Mesodermal cell (in vitro differentiated cells): Measurements from ENCODE around the gene CNR2.
"Not testable (repeated sequence)": the region's sequence is repeated elsewhere in the genome, so short reads cannot be mapped to it uniquely, and the experiment has no call there.

ENCODE experiments used
- H3K27ac ChIP-seq: 2 replicates; pipeline ENCODE4 v1.7.0; 2013; ENCODE audit warnings: mild to moderate bottlenecking, low read depth, low read length, moderate library complexity; ENCODE audit not compliant: severe bottlenecking
- H3K36me3 ChIP-seq: 2 replicates; pipeline ENCODE4 v1.7.1; 2013; ENCODE audit warnings: mild to moderate bottlenecking, low read length, moderate library complexity; ENCODE audit not compliant: control insufficient read depth, insufficient read depth
- H3K4me1 ChIP-seq: one replicate; pipeline ENCODE4 v1.7.1; 2013; ENCODE audit warnings: mild to moderate bottlenecking, low read length; ENCODE audit not compliant: insufficient read depth, control insufficient read depth, poor library complexity, severe bottlenecking
- H3K4me3 ChIP-seq: 2 replicates; pipeline ENCODE4 v1.7.0; 2013; ENCODE audit warnings: low read length, control low read depth, mild to moderate bottlenecking; ENCODE audit not compliant: insufficient read depth, poor library complexity, severe bottlenecking; ENCODE audit errors: extremely low read depth
- H3K9me3 ChIP-seq: 2 replicates; pipeline ENCODE4 v1.7.1; 2013; ENCODE audit warnings: mild to moderate bottlenecking, low read length, moderate library complexity; ENCODE audit not compliant: control insufficient read depth
- WGBS, 2 experiments: methylation state at CpG; one replicate each; pipeline ENCODE4 v1.1.5; 2013; ENCODE audit warnings: missing lambda C conversion rate in 2 of 2; ENCODE audit not compliant: insufficient coverage in 2 of 2; 5-methylcytosine and 5-hydroxymethylcytosine counted together

Gene CNR2

GRCh38 chr1:23903754-23904153 lies 9.4 kb downstream of the CNR2 start:
- H3K4me1 ChIP-seq = no peaks in the 10 kb centered on the region
- WGBS, 2 experiments = 51 to 57% methylated on average over 6 of the region's 6 CpGs
- no peak overlapping the region for H3K4me3 ChIP-seq
- no peaks in the 10 kb centered on the region for H3K36me3 ChIP-seq
- no peaks in the 10 kb centered on the region for H3K9me3 ChIP-seq
- no peak overlapping the region for H3K27ac ChIP-seq

- peak overlapping the region; percentile 22 for H3K4me3 ChIP-seq
- WGBS, 2 experiments = 31 to 42% methylated on average over 48 to 73 of the region's 92 CpGs
- no peaks in the 10 kb centered on the region for H3K4me1 ChIP-seq
- H3K36me3 ChIP-seq = no peaks in the 10 kb centered on the region
- H3K27ac ChIP-seq = no peak overlapping the region
- H3K9me3 ChIP-seq = no peaks in the 10 kb centered on the region
Measured at GRCh38 chr1:23902321-23903278, 10.6 kb downstream of the CNR2 start.

DNA sequence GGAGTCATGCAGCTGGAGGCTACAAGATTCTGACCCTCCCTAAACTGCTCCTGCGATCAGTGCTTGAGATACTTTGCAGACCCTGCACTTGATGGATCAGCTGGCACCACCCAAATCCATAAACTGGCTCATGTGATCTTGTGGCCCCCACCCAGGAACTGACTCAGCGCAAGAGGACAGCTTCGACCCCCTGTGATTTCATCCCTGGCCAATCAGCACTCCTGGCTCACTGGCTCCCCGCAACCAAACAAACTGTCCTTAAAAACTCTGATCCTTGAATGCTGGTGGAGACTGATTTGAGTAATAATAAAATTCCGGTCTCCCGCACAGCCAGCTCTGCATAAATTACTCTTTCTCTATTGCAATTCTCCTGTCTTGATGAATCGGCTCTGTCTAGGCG lies 13.1 kb downstream of the CNR2 start:
- H3K27ac ChIP-seq, H3K4me3 ChIP-seq, H3K4me1 ChIP-seq, H3K36me3 ChIP-seq, H3K9me3 ChIP-seq: not testable (repeated sequence)
- 60 to 75% methylated on average over 1 to 2 of the region's 8 CpGs for WGBS, 2 experiments

DNA sequence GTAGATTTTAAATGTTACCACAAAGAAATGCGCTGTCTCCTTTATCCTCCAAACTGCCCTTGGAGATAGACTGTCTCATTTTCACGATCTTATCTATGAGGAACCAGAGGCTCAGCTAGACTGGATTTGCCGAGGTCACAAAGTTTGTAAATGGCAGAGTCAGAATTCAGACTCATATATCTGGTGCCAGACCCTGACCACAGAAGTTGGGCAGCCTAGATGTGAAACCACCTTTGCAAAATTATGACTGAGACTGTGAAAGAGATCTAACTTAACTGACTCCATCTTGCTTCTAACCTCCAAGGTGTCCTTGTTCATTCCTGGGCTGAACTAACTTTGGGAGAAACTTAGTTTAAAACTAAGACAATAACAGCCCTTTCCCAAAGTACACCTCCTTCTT lies 14.1 kb downstream of the CNR2 start:
- no peaks in the 10 kb centered on the region for H3K36me3 ChIP-seq
- 90 to 94% methylated on average over 3 of the region's 3 CpGs for WGBS, 2 experiments

DNA sequence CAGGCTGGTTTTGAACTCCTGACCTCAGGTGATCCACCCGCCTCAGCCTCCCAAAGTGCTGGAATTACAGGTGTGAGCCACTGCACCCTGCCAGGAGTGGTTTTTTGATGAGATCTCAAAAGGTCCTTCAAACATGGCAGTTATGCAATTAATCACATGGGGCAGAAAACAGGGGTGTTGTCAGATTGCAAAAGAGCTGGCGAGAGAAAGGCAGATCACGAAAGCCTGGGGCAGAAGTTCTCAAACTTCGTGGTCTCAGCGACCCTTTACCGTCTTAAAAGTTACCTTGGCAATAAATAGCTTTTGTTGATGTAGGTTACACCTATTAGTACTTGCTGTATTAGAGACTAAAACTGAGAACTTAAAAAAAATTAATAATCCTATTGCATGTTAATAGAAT lies 16.1 kb downstream of the CNR2 start:
- WGBS, 2 experiments = 88 to 100% methylated on average over 3 to 5 of the region's 6 CpGs
- no peak overlapping the region for H3K27ac ChIP-seq
- no peaks in the 10 kb centered on the region for H3K4me1 ChIP-seq
- no peaks in the 10 kb centered on the region for H3K36me3 ChIP-seq
- H3K4me3 ChIP-seq = no peak overlapping the region
- H3K9me3 ChIP-seq = no peaks in the 10 kb centered on the region

More for the DNA sequence above, 14.1 kb downstream of the CNR2 start:
- Histone ChIP-seq H3K4me3 (no peak overlapping the region), H3K4me1 (no peaks in the 10 kb centered on the region), H3K9me3 (no peaks in the 10 kb centered on the region), H3K27ac (no peak overlapping the region)

DNA sequence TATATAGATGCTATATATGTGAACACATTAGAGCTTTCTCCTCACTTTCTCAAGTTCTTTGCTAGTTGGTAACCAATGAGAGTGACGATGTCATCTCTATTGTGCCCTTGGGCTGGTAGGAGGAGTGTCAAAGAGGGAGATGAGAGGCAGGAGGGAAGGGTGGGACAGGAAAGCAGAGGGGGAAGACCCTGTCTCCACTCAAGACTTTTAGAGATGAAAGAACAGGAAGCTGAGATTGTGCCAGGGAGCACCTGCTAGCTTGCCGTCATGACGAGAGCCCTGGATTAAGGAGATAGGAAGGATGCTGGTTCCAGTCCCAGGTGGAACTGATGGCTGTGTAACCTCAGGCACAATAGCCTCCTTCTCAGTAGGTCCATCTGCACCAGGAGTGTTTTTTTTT lies 16.7 kb downstream of the CNR2 start:
- Histone ChIP-seq H3K4me1 (no peaks in the 10 kb centered on the region), H3K27ac (no peak overlapping the region), H3K4me3 (no peak overlapping the region), H3K9me3 (no peaks in the 10 kb centered on the region), H3K36me3 (no peaks in the 10 kb centered on the region)
- 47 to 62% methylated on average over 3 of the region's 3 CpGs for WGBS, 2 experiments

GRCh38 chr1:23895993-23896392 lies 17.2 kb downstream of the CNR2 start:
- H3K9me3 ChIP-seq = no peaks in the 10 kb centered on the region
- 62 to 100% methylated on average over 2 to 4 of the region's 4 CpGs for WGBS, 2 experiments

DNA sequence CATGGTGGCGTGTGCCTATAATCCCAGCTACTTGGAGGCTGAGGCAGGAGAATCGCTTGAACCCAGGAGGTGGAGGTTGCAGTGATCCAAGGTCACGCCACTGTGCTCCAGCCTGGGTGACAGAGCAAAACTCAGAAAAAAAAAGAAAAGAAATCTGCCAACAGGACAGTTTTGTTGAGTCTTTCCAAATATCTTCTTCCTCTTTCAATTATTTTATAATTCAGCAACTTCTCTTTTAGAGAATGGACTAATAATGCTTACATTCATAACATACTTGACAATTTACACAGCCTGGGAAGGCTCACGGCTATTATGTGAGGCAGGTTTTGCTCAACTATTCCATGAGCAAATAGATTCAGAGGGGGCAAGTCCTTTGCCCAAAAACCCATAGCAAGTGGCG lies 18.1 kb downstream of the CNR2 start:
- H3K27ac ChIP-seq = no peak overlapping the region
- H3K9me3 ChIP-seq = no peaks in the 10 kb centered on the region
- H3K4me3 ChIP-seq = no peak overlapping the region
- H3K4me1 ChIP-seq = no peaks in the 10 kb centered on the region
- WGBS, 2 experiments = 93 to 96% methylated on average over 5 of the region's 5 CpGs
- H3K36me3 ChIP-seq = no peaks in the 10 kb centered on the region

More at GRCh38 chr1:23895993-23896392, 17.2 kb downstream of the CNR2 start:
- H3K4me1 ChIP-seq = no peaks in the 10 kb centered on the region
- H3K36me3 ChIP-seq = no peaks in the 10 kb centered on the region
- no peak overlapping the region for H3K4me3 ChIP-seq
- no peak overlapping the region for H3K27ac ChIP-seq

DNA sequence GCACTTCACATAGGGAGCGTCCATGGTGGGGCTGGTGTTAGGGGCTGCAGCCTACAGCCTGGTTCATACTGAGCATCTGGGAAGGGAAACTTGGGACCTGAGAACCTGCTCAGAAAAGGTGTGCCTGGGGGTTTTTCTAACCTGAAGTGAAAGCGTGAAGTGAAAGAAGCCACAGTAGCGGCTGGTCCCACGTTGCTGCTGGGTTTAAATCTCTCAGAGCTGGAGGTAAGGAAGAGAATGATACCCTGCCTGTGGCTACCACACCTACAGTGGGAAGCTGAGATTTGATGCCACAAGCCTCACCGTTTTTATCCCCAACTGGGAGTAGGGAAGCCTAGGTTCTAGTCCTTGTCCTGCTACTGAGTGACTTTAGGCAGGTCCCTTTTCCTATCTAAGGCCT lies 24.1 kb downstream of the CNR2 start:
- 92 to 93% methylated on average over 5 of the region's 5 CpGs for whole genome bisulfite sequencing, 2 experiments
- Histone ChIP-seq H3K9me3 (no peaks in the 10 kb centered on the region), H3K27ac (no peak overlapping the region), H3K4me3 (no peak overlapping the region), H3K4me1 (no peaks in the 10 kb centered on the region), H3K36me3 (no peaks in the 10 kb centered on the region)

GRCh38 chr1:23885222-23885621 lies 27.9 kb downstream of the CNR2 start:
- no peaks in the 10 kb centered on the region for H3K36me3 ChIP-seq
- WGBS, 2 experiments = 65% methylated on average over 4 of the region's 4 CpGs; no CpG with 5 or more reads in 1 of the 2 experiments
- H3K4me1 ChIP-seq = no peaks in the 10 kb centered on the region
- no peaks in the 10 kb centered on the region for H3K9me3 ChIP-seq
- no peak overlapping the region for H3K27ac ChIP-seq
- H3K4me3 ChIP-seq = no peak overlapping the region

DNA sequence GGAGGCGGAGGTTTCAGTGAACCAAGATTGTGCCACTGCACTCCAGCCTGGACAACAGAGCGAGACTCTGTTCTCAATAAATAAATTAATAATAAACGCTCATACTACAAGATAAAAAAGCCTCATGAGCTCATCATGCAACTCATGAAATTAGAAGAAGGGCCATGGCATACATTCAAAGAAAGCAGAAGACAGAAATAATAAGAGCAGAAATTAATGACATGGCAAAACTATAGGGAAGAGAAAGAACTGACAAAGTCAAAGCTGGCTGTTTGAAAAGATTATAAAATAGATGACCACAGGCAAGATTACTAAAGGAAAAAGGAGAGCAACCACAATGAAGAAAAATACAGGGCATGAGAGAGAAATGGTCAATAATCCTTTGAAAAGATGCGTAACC lies 30.4 kb downstream of the CNR2 start:
- Histone ChIP-seq H3K27ac (no peak overlapping the region), H3K36me3 (no peaks in the 10 kb centered on the region), H3K9me3 (peaks cover 17% of the 10 kb centered on the region), H3K4me1 (no peaks in the 10 kb centered on the region), H3K4me3 (no peak overlapping the region)
- 50% methylated on average over 2 of the region's 4 CpGs for WGBS, 2 experiments
